Fibroblast of lung (primary cell): ENCODE measurements around the gene POMZP3.
"Not testable (repeated sequence)": the region's sequence is repeated elsewhere in the genome, so short reads cannot be mapped to it uniquely, and the experiment has no call there.

Source experiments
- CTCF ChIP-seq, 2 donors: IDR thresholded peaks in 1 of 2; conservative IDR thresholded peaks in 1 of 2; 1 replicate in 1 of 2; 2 replicates in 1 of 2; pipeline ENCODE4 v1.5.1; 2011 to 2012; ENCODE audit warnings: low read length in 2 of 2, control low read depth in 1 of 2, inconsistent platforms in 1 of 2, low read depth in 1 of 2, mild to moderate bottlenecking in 1 of 2
- EZH2 ChIP-seq: IDR thresholded peaks from 2 replicates; pipeline ENCODE4 v1.5.1; 2012; ENCODE audit warnings: low read length, control low read depth, mild to moderate bottlenecking; ENCODE audit errors: missing control alignments

GRCh38 chr7:76568742-76569141 is 58.3 kb downstream of the POMZP3 start:
- TF ChIP-seq CTCF (conservative IDR thresholded peaks at IDR 0.05 in 1 of 2, IDR thresholded peaks at IDR 0.05 in 1 of 2; ENCODE audit: low read depth in 1 of 2, low read length in 2 of 2); EZH2: not testable (repeated sequence)
